ENCODE results near the gene CTLA4. TPM values are rescaled to one million over a fixed set of nuclear protein-coding genes. Genes with fewer than 3 reads are reported as not detected.

CTLA4 gene
- polyA plus RNA-seq, 1 donor from 2014 or later, result not detected

DNA sequence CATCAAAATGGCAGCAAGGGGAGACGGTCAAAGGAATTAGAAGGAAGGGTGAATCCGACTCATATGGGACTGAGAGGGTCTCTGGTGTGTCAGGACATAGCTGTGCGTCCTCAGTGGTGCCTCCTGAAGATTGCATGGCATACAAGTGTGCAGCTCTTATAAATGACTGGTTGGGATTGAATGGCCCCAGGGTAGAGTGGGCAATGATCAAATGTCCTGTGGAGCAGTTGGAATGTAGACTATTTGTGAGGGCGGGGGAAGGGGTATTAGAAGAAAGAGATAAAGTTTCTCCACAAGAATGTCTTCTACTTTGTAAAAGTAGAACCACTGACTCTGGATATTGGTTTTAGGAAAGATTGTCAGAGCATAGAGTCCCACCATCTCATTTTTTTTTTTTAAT is 24.6 kb downstream of the CTLA4 start:
- peaks cover 0 to 2% (median 0%) of the 10 kb centered on the region in 3 donors for H3K9me3 Mint-ChIP-seq
- peaks cover 3 to 6% (median 5%) of the 10 kb centered on the region in 3 donors for H3K4me1 Mint-ChIP-seq
- peaks cover 1% of the 10 kb centered on the region for H3K36me3 Mint-ChIP-seq
- H3K27me3 Mint-ChIP-seq, result peaks cover 13% of the 10 kb centered on the region
- no peak overlapping the region for H3K4me3 Mint-ChIP-seq
- H3K27ac Mint-ChIP-seq, result no peak overlapping the region

DNA sequence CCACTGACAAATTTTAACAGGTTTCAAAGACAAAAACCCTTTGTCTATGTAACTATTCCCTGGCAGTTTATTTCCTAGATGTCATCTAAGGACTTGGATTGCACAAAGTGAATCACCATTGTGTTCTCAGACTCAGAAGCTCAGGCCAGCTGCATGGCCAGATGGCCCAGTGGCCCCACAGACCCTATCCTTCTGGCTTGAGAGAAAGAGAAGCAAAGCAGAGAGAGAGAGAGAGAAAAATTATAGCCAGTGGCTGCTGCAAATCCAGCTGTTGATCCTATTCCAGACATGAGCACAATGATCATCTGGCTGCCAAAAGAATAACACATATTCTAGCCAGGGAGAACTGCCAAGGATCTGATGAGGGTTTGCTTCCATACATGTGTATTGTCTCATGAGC is 25.8 kb downstream of the CTLA4 start:
- H3K27ac Mint-ChIP-seq, result no peak overlapping the region
- H3K9me3 Mint-ChIP-seq, result peaks cover 0 to 2% (median 0%) of the 10 kb centered on the region in 3 donors

DNA sequence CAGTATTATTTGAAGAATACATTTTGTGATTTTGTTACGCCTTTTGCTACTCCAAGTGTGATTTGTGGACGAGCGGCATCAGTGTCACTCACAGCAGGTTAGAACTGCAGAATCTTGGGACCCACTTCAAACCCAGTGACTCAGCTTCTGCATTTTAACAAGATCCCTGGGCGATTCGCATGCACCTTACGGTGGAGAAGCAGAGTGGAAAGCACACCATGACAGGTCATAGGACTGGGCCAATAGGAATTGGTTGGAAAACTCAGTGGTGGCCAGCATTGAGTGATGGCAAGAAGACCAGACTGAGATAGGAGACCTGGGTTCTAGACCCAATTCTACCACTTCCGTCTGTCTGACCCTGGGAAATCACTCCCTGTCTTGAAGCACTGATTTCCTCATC is 26.3 kb downstream of the CTLA4 start:
- no peaks in the 10 kb centered on the region for H3K36me3 Mint-ChIP-seq
- H3K9me3 Mint-ChIP-seq, result peaks cover 0 to 2% (median 0%) of the 10 kb centered on the region in 3 donors
- peaks cover 13% of the 10 kb centered on the region for H3K27me3 Mint-ChIP-seq
- peak overlapping the region in 1 of 3 donors; percentile 23 for H3K27ac Mint-ChIP-seq
- peaks cover 11 to 17% (median 13%) of the 10 kb centered on the region in 3 donors for H3K4me1 Mint-ChIP-seq
- H3K4me3 Mint-ChIP-seq, result no peak overlapping the region

More for the DNA sequence above, 25.8 kb downstream of the CTLA4 start:
- Mint-ChIP-seq H3K4me1 (peaks cover 11 to 17% (median 13%) of the 10 kb centered on the region in 3 donors), H3K27me3 (peaks cover 13% of the 10 kb centered on the region), H3K36me3 (no peaks in the 10 kb centered on the region), H3K4me3 (no peak overlapping the region)

DNA sequence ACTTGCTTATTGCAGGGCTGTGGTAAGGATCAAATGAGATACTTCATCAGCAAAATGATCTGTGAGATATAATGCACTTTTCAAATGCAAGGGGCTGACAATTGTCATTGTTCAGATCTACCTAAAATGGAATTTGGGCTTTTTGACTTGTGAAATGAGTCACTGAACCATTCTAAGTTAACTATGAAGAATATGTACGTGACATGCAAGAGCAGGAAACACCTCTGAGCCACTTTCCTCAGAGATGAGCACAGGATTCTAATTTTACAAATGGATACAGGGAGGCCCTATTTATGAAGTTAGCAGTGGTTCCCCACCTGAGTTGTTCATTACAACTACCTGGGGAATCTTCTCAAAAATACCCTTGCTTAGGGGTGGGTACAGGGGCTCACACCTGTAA is 26.7 kb downstream of the CTLA4 start:
- peaks cover 11 to 17% (median 13%) of the 10 kb centered on the region in 3 donors for H3K4me1 Mint-ChIP-seq
- peaks cover 0 to 2% (median 0%) of the 10 kb centered on the region in 3 donors for H3K9me3 Mint-ChIP-seq
- no peaks in the 10 kb centered on the region for H3K36me3 Mint-ChIP-seq
- peak overlapping the region in 1 of 3 donors; percentile 23 for H3K27ac Mint-ChIP-seq
- no peak overlapping the region for H3K4me3 Mint-ChIP-seq
- H3K27me3 Mint-ChIP-seq, result peaks cover 13% of the 10 kb centered on the region

DNA sequence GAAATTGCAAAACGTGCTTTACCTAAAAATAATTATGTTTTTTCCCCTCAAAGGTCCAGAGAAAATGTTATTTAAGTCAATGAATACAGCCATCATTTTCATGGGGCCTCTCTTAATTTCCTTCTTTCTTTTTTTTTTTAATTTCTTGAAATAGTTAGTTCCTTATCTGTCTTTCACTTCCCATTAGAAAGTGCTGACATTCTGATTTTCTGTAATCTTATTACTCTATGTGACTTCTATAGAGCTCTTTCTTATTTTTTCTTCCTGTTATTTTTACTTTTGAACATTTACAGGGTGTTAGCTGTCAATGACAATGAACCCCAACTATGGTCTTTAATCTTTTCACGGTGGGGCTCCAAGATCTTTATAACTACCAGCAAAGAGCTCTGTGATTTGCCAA is 30.0 kb downstream of the CTLA4 start:
- H3K4me3 Mint-ChIP-seq, result peak overlapping the region in 2 of 4 donors; percentile 36 to 87
- H3K9me3 Mint-ChIP-seq, result peaks cover 4 to 16% (median 10%) of the 10 kb centered on the region in 3 donors
- H3K4me1 Mint-ChIP-seq, result peaks cover 11 to 17% (median 13%) of the 10 kb centered on the region in 3 donors
- no peaks in the 10 kb centered on the region for H3K36me3 Mint-ChIP-seq
- H3K27ac Mint-ChIP-seq, result peak overlapping the region in 1 of 3 donors; percentile 29
- peaks cover 8% of the 10 kb centered on the region for H3K27me3 Mint-ChIP-seq

DNA sequence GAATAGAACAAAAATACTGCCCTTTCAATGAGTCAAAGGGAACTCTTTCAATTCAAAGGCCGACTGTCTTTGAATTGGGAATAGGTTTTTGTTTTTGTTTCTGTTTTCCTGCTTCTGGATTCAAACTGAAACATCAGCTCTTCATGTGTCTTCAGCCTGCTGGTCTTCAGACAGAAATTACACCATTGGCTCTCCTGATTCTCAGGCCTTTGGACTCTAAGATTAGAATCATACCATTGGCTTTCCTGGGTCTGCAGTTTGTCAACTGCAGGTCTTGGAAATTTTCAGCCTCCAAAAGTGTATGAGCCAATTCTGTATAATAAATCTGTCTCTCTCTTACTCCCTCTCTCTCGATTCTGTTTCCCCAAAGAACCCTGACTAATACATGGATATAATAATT is 31.1 kb downstream of the CTLA4 start:
- no peak overlapping the region for H3K4me3 Mint-ChIP-seq
- no peaks in the 10 kb centered on the region for H3K36me3 Mint-ChIP-seq
- H3K27me3 Mint-ChIP-seq, result peaks cover 6% of the 10 kb centered on the region
- peaks cover 4 to 18% (median 12%) of the 10 kb centered on the region in 3 donors for H3K9me3 Mint-ChIP-seq
- peaks cover 11 to 17% (median 13%) of the 10 kb centered on the region in 3 donors for H3K4me1 Mint-ChIP-seq
- no peak overlapping the region for H3K27ac Mint-ChIP-seq

DNA sequence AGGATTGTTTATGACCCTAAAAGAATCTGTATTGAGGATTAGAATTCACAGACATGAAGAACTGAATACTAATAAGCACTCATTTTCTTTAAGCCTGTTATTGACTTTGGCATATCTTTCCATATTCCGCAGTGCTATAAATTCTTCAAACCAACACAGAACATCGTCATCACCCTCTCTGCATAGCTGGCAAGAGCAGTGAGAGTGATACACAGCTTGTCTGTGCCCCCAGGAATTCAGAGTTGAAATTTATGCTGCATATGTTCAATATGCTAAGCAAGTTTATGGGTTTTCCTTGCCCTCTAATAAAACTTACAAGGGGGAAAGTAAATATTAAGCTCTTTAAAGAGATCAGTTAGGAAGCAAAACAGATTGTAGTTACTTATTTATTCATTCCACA is 32.7 kb downstream of the CTLA4 start:
- peaks cover 6 to 18% (median 16%) of the 10 kb centered on the region in 3 donors for H3K9me3 Mint-ChIP-seq
- H3K27me3 Mint-ChIP-seq, result peaks cover 7% of the 10 kb centered on the region
- no peaks in the 10 kb centered on the region for H3K36me3 Mint-ChIP-seq
- peaks cover 11 to 17% (median 13%) of the 10 kb centered on the region in 3 donors for H3K4me1 Mint-ChIP-seq
- H3K4me3 Mint-ChIP-seq, result no peak overlapping the region
- no peak overlapping the region for H3K27ac Mint-ChIP-seq

DNA sequence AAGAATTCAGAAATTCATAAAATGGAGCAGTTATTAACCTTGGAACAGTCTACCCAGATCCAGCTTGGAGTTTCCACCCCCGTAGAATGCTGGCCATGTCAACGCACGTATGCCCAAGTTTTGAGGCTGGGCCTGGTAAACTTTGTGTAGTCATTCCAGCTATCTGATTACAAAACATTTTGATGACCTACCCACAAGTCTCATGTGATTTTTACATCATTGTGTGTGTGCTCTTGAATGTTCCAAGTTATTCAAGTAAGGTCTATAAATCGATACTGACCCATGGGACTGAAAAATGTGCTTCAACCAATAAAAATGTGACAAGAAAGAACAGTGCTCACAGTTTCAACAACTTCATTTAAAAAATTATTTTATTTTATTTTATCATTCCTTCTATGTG is 36.5 kb downstream of the CTLA4 start:
- no peaks in the 10 kb centered on the region for H3K36me3 Mint-ChIP-seq
- H3K27ac Mint-ChIP-seq, result no peak overlapping the region
- H3K9me3 Mint-ChIP-seq, result peaks cover 6 to 18% (median 16%) of the 10 kb centered on the region in 3 donors
- no peaks in the 10 kb centered on the region for H3K4me1 Mint-ChIP-seq
- peaks cover 4% of the 10 kb centered on the region for H3K27me3 Mint-ChIP-seq
- no peak overlapping the region for H3K4me3 Mint-ChIP-seq

DNA sequence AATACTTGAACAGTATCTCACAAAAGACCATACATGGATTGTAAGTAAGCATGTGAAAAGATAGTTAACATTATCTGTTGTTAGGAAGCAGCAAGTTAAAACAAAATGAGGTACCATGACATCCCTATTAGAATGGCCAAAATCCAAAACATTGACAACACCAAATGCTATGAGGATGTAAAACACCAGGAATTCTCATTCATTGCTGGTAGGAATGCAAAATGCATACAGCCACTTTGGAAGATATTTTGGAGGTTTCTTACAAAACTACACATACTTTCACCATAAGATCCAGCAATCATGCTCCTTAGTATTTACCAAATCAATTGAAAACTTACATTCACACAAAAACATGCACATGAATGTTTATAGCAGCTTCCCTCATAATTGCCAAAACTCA is 38.1 kb downstream of the CTLA4 start:
- H3K4me3 Mint-ChIP-seq, result no peak overlapping the region
- H3K36me3 Mint-ChIP-seq, result no peaks in the 10 kb centered on the region
- peaks cover 0 to 5% (median 3%) of the 10 kb centered on the region in 3 donors for H3K4me1 Mint-ChIP-seq
- H3K27me3 Mint-ChIP-seq, result peaks cover 4% of the 10 kb centered on the region
- no peak overlapping the region for H3K27ac Mint-ChIP-seq
- peaks cover 5 to 16% (median 15%) of the 10 kb centered on the region in 3 donors for H3K9me3 Mint-ChIP-seq

DNA sequence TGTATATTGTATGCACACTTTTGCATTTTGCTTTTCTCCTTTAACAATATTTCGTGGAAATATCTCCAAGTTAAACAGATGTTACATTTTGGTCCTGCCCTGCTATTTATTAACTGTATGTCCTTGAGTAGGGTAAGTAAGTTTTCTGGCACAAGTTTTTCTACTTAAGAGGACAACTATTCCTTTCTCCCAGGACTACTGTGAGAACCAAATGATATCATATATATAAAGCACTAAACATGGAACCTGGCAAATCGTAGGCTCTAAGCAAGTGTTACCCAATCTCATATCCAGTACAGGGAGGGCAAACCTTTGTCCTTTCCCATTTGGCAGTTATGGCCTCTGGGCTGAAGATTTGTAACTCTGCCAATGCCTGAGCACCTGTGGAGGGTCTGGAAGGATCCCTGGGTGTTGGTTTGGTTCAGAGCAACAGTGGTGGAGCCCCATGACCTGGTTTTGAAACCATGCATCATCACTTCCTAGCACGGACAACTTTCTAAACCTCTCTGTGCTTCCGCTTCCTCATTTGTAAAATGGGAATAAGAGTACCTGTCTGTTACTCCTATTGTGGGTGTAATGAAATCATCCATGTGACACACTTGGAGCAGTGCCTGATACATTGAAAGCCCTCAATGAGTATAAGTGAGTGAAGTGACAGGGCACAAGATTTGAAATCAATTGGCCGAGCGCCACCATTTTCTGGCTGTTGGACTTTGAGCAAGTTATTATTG is 40.7 kb downstream of the CTLA4 start:
- Mint-ChIP-seq H3K9me3 (peaks cover 0 to 4% (median 1%) of the 10 kb centered on the region in 3 donors), H3K36me3 (no peaks in the 10 kb centered on the region), H3K27me3 (peaks cover 5% of the 10 kb centered on the region), H3K4me3 (no peak overlapping the region), H3K27ac (peak overlapping the region in 1 of 3 donors; percentile 54), H3K4me1 (peaks cover 0 to 5% (median 3%) of the 10 kb centered on the region in 3 donors)

DNA sequence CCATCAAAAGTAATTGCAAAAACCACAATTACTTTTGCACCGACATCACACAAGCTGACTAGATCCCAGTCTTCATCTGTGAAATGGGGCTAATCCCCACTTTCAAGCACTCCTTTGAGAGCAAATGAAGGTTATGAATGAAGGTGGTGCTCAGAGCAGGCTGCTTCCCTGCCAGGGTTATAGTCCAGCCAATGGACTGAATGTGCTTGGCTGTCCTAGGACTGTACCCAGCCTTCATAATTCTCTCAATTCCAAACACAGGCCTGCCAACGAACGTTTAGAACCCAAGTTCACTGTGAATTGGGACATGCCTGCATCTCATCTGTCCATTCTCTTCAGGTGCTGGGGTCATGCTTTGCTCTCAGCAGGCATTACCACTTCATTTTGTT is 41.2 kb downstream of the CTLA4 start:
- H3K36me3 Mint-ChIP-seq, result no peaks in the 10 kb centered on the region
- no peak overlapping the region for H3K27ac Mint-ChIP-seq
- peaks cover 0 to 2% (median 1%) of the 10 kb centered on the region in 3 donors for H3K9me3 Mint-ChIP-seq
- peaks cover 0 to 5% (median 3%) of the 10 kb centered on the region in 3 donors for H3K4me1 Mint-ChIP-seq
- no peak overlapping the region for H3K4me3 Mint-ChIP-seq
- peaks cover 6% of the 10 kb centered on the region for H3K27me3 Mint-ChIP-seq

DNA sequence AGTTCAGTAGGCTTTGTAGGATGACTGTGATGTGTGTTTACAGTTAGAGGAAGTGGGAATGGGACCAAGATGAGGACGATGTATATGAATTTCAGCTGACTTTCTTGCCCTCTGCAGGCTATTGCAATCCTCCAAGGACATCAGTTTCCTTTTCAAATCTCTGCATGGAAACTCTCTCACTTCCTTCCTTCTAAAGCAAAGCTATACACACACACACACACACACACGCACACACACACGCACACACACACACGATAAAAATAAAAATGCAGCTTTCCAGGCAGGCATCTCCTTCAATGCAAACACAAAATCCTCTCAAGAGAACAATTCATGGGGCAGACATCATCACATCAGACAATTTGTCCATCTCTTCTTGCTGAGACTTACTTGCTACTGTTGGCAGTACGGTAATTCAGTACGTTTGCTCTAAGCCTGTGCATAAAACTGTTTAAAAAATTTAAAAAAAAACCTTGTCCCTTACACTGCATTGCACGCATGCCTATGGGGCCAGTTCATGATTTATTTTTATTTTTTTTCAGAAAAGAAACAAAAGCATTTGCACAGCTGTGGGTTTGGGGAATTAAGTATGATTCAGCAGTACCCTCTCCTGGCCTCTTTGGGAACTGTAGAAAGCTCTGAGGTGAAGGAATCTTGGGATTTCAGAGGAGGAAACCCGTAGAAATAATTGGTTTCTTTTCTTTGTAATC is 41.8 kb downstream of the CTLA4 start:
- H3K9me3 Mint-ChIP-seq, result no peaks in the 10 kb centered on the region
- peaks cover 9% of the 10 kb centered on the region for H3K27me3 Mint-ChIP-seq
- no peak overlapping the region for H3K27ac Mint-ChIP-seq
- peaks cover 0 to 8% (median 3%) of the 10 kb centered on the region in 3 donors for H3K4me1 Mint-ChIP-seq
- peak overlapping the region in 1 of 4 donors; percentile 28 for H3K4me3 Mint-ChIP-seq
- H3K36me3 Mint-ChIP-seq, result no peaks in the 10 kb centered on the region

DNA sequence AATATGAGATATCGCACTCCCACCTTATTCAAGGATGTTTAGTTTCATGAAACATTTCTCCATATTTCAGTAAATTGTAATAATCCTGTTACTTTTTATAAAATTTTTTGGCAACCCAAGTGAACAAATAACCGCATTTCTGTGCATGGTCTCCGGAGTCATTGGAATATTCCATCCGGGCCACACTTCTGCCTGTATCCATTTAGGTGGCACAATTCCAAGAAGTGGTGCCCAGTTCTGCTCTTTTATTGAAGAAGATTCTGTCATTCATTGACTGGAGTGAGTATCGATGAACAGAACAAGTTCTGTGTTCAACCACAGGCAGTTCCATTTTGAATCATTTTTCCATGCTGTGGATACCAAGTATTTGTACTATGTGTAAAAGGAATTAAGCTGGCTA is 42.4 kb downstream of the CTLA4 start:
- no peak overlapping the region for H3K4me3 Mint-ChIP-seq
- H3K4me1 Mint-ChIP-seq, result peaks cover 0 to 8% (median 3%) of the 10 kb centered on the region in 3 donors

DNA sequence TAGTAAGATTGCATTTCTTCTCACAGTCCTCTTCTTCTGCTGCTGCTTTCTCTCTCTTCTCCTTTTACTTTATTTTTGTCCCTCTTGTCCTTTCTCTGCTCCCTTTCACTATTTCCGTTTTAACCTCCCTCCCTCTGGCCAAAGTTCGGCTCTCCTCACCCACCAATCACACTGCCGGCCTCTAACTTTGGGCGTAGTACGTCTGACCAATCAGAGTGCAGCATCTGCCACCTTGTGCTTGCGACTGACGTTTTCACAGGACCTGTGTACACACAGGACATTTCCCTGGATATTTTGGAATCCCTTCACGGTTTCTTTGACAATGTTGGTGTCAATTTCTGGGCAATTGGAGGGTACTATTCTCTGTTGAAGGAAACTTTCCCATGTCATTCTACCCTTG is 46.4 kb downstream of the CTLA4 start:
- peak overlapping the region in 1 of 4 donors; percentile 28 for H3K4me3 Mint-ChIP-seq
- H3K4me1 Mint-ChIP-seq, result peaks cover 0 to 9% (median 3%) of the 10 kb centered on the region in 3 donors
- no peak overlapping the region for H3K27ac Mint-ChIP-seq
- H3K36me3 Mint-ChIP-seq, result no peaks in the 10 kb centered on the region
- H3K27me3 Mint-ChIP-seq, result peaks cover 15% of the 10 kb centered on the region
- no peaks in the 10 kb centered on the region for H3K9me3 Mint-ChIP-seq

More for the DNA sequence above, 42.4 kb downstream of the CTLA4 start:
- Mint-ChIP-seq H3K27me3 (peaks cover 8% of the 10 kb centered on the region), H3K36me3 (no peaks in the 10 kb centered on the region), H3K27ac (no peak overlapping the region), H3K9me3 (no peaks in the 10 kb centered on the region)

DNA sequence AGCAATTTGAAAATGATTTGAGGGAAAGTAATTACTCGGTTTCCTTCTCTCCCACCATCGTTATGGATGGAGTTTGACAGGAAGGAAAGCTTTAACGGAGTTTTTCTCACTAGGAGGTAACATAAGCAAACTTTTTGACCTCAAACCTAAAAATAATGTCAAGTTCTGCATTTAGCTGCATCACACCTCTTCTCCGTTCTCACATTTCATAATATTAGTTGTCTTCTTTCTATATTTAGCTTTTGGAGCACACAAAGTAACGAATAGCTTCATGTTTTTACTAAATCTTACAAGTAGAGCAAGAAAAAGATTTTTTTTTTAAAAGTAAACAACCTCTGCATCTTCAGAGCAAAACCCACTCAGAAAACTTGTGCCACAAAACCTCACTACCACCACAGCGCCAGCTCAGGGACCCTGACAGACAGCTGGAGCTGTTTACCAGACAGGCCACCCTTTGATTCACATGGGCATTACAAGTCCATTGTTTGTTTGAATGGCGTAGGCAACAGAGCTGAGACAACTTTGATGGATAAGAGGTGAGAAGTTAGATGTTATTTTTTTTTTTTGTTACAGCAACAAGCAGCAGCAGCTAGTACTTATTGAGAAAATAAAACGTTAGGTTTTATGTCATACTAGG is 47.1 kb downstream of the CTLA4 start:
- no peak overlapping the region for H3K4me3 Mint-ChIP-seq
- H3K4me1 Mint-ChIP-seq, result peaks cover 0 to 4% (median 0%) of the 10 kb centered on the region in 3 donors
- no peak overlapping the region for H3K27ac Mint-ChIP-seq
- no peaks in the 10 kb centered on the region for H3K9me3 Mint-ChIP-seq
- no peaks in the 10 kb centered on the region for H3K36me3 Mint-ChIP-seq
- peaks cover 18% of the 10 kb centered on the region for H3K27me3 Mint-ChIP-seq
